ENCODE results near the gene BRD7.
A peak's percentile ranks its signal among the peaks of the same experiment; 100 is the strongest.

The BRD7 gene

GRCh38 chr16:50273382-50273690 is 95.5 kb downstream of the BRD7 start:
- no peak for DNase-seq (ENCODE audit: low read depth in 2 of 2)

- DNase-seq (ENCODE audit: low read depth in 2 of 2), result no peak
Measured at GRCh38 chr16:50272687-50273381, 96.0 kb downstream of the BRD7 start.

GRCh38 chr16:50272111-50272571 is 96.6 kb downstream of the BRD7 start:
- no peak for DNase-seq (ENCODE audit: low read depth in 2 of 2)

- no peak for DNase-seq (ENCODE audit: low read depth in 2 of 2)
Measured at GRCh38 chr16:50271148-50272041, 97.4 kb downstream of the BRD7 start.

- DNase-seq (ENCODE audit: low read depth in 2 of 2), result no peak
Measured at GRCh38 chr16:50270510-50271147, 98.2 kb downstream of the BRD7 start.

GRCh38 chr16:50269769-50270509 is 98.8 kb downstream of the BRD7 start:
- DNase-seq (ENCODE audit: low read depth in 2 of 2), result no peak

- DNase-seq (ENCODE audit: low read depth in 2 of 2), result no peak
Measured at GRCh38 chr16:50269061-50269705, 99.6 kb downstream of the BRD7 start.

- DNase-seq (ENCODE audit: low read depth in 2 of 2), result no peak
Measured at GRCh38 chr16:50268352-50268751, 100.4 kb downstream of the BRD7 start.

- no peak for DNase-seq (ENCODE audit: low read depth in 2 of 2)
Measured at GRCh38 chr16:50267651-50268050, 101.1 kb downstream of the BRD7 start.

- no peak for DNase-seq (ENCODE audit: low read depth in 2 of 2)
Measured at GRCh38 chr16:50267151-50267631, 101.6 kb downstream of the BRD7 start.

GRCh38 chr16:50266337-50267091 is 102.3 kb downstream of the BRD7 start, which contains the start of gene ADCY7:
Gene ADCY7 (plus strand): TSS chr16:50266551. CDS start chr16:50288180, 21,629 bp downstream.
- DNase-seq (ENCODE audit: low read depth in 2 of 2), result peak; percentile 61 to 70
